Measurements from ENCODE around the gene TBCD. TPM values are rescaled to one million over a fixed set of nuclear protein-coding genes. Genes with fewer than 3 reads are reported as not detected.

Gene TBCD
- total RNA-seq, 2 donors from 2014 or later = 72.5 to 80.5 TPM

DNA sequence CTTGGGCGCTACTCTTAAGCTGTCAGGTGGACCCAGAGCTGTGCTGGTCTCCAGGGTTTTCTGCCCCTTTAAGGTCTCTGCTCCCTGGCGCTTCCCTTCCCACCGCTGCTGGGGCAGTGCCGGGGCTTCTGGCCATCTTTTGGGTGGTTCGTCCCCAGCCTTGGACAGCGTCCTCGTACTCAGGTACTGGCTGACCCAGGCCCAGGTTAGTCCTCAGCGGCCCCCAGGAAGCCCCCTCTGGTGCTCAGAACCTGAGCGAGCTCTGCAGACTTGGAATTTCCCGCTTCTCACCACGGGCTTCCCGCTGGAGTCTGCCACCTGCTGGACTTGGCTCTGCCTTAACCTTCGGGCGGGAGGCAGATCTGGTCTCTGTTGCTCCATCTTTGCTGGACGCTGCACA is 182.0 kb downstream of the TBCD start:
- peak; percentile 77 for DNase-seq (ENCODE audit: low spot score)
- intact Hi-C loops (cut with DNase I) = no loop called here

DNA sequence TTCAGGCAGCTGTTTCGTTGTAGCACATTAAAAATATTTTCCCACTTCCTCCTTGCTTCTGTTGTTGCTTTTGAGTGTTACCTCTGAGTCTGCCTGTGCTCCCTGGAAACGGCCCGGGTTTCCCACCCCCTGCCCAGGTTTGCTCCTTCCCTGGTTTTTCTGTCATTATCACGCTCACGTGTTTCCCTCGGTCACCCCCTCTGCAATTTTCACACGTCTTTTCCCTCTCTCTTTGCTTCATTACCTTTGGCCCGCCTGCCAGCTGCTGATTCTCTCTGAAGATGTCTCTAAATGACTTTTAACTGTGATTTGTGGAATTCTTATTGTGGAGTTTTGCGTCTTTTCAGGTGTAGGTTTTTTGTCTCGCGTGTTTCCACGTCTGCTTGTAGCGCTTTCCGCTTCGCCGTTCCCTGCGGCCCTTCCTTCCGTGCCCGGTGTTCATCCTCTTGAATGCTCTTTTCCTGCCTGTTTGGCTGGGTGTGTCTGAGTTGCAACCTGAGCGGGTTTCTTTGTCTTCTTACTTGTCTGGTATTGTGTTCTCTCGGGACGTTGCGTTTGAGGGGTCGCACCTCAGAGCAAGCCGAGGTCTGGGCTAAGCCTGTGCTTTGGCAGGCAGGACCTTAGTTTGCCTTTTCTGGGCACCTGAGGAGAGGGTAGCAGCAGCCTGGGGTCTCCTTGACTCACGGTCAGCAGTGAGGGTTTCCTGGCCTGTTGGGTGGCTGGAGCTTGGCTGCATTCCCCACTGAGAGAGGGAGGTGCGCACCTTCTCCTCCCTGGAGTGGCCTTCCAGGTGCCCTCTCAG is 184.3 kb downstream of the TBCD start:
- intact Hi-C loops (cut with DNase I) = no loop called here
- DNase-seq (ENCODE audit: low spot score) = peak; percentile 37

DNA sequence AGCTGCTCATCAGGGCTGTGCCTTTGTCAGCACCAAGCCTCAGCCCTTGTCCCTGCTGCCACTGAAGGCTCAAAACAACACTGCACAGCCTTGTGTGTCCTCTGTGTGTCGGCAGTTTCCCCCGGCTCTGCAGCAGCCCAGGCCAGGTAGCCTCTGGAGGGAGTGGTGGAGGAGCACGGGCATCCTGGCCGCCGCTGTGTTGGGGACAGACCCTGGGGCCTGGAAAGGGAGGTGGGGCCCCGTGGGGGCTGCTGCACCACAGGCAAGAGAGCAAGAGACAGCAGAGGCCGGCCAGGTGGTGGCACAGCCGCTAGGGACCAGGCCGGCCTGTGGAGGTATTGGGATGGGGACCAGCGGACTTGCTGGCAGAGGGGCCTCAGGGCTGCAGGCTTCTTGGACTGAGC is 184.9 kb downstream of the TBCD start:
- intact Hi-C loops (cut with DNase I) = no loop called here
- peak; percentile 73 for DNase-seq (ENCODE audit: low spot score)

DNA sequence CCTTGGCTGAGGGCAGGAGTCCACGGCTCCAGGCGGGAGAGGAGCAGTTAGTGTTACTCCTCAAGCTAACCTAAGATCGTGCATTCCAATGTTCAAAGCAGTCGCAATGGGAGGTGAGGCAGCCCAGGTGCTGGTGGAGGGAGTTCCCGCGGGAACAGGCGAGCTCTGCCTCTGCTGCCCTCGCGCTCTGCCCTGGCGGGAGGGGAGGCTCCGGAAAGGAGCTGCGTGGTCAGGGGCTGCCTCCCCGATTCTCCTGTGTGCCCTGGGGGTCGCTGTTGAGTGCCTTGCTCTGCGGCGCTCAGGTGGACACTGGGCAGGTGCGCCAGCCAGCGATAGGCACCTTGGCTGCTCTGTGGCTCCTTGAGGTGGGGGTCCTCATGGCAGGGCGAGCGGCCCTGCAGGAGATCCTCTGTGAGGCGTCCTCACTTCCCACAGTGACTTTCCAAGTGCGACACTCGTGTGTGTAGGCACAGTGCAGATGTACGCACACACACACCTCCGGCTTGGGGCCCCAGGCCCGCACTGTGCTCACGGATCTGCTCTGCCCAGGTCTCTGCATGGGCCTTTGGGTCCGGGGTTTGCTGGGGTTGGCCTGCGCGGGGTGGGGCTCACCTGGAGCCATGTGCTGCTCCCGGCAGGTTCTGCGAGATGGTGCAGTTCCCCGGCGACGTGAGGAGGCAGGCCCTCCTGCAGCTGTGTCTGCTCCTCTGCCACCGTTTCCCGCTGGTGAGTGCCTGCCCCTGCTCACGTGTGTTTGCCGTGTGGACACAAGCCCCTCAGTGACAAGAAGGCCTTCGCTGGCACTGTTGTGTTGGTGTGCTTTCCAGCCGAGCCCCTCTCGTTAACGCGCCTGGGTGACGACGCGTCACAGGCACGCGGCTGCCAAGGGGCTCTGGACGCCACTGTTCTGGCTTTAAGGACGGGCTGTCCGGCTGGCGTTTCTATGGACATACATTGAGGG is 185.8 kb downstream of the TBCD start:
- intact Hi-C loops (cut with DNase I) = no loop called here
- DNase-seq (ENCODE audit: low spot score) = peak; percentile 69

DNA sequence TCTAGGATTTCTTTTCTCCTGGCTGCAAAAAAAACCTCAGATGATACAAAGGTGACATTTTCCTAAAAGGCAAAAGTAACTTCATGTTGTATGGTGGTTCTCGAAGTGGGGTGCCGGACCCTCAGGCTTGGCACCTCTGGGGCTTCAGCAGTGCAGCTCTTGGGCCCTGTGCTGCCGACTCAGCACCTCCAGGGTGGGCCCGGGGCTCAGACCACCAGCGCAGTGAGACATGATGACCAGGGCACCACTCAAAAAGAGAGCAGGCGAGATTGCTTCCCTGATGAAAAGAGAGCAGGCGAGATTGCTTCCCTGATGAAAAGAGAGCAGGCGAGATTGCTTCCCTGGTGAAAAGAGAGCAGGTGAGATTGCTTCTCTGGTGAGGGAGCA is 186.6 kb downstream of the TBCD start:
- DNase-seq (ENCODE audit: low spot score) = peak; percentile 35
- intact Hi-C loops (cut with DNase I) = no loop called here

DNA sequence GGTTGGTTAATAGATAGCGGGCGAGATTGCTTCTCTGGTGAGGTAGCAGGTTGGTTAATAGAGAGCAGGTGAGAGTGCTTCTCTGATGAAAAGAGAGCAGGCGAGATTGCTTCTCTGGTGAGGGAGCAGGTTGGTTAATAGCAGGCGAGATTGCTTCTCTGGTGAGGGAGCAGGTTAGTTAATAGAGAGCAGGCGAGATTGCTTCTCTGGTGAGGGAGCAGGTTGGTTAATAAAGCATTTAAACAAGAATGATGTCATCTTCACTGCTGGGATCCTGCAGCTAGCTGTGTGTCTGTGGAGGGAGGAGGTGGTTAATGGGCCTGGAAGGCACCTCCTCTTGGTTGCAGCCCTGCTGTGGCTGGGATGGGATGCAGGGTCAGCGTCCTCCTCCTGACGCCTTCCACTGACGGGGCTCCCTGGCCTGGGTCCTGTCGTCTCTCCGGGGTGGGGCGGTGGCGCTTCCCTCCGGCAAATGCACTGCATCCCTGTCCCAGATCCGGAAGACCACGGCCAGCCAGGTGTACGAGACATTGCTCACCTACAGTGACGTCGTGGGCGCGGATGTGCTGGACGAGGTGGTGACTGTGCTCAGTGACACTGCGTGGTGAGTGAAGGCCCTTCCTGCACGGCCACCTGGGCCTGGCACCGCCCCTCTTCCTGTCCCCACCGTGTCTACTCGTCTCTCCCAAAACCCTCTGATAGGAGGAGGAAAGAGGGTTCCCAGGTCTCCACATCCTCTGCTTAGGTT is 187.2 kb downstream of the TBCD start:
- intact Hi-C loops (cut with DNase I) = no loop called here
- peak; percentile 74 for DNase-seq (ENCODE audit: low spot score)

DNA sequence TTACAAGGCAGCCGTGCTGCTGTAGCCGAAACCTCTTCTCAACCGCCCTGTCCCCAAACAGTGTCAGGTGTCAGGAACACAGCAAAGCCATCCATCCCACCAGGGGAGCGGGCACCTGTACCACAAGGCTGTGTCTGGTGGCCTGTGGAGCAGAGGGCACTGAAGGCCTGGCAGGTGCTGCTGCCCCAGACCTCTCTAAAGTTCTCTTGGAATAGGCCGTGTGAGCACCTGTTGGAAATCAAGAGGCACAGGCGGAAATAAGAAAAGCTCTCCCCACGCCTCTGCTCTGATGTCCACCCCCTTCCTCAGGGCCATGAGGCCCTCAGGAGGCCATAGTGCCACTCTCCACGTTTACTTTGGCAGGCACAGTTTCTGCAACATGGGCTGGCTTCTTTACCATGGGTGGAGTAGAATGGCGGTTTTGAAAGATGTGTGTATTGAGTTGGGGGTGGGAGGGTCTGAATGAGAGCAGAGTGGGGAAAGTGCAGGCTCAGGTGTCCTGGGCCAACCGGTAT is 187.8 kb downstream of the TBCD start:
- intact Hi-C loops (cut with DNase I) = no loop called here
- peak; percentile 61 for DNase-seq (ENCODE audit: low spot score)

DNA sequence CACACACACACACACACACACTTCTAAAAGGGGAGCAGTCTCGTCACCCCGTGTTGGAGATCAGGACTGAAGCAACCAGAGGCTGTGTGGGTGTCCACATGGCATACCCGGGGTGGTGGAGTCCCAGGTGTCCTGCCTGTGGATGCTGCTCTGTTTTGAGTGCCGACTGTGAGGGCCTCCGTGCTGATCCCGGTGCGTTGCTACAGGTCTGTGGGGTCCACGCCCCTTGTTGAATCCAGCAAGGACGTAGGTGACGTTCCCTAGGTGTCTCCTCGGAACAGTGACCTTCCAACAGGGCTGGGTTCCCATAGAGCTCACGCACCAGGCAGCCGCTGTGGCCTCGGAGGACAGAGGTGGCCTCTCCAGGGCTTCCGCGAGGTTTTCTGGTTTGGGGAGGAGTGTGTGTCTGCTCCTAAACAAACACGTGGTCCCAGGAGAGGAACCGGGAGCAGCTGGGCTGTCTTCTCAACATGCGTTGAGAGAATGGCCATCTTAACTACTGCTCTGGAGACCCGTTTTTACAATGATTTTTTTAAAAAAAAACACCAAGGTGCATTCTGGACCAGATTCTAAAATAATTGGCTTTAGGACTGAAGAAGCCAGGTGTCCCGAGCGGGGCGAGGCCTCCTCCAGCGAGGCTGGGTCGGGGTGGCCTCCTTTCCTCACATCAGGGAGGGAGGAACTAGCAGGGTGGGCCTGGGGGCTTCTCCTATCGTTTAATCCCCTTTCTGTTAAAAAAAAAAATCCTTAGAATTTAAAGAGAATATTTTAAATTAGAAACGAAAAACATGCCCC is 188.6 kb downstream of the TBCD start:
- DNase-seq (ENCODE audit: low spot score) = peak; percentile 60
- intact Hi-C loops (cut with DNase I) = no loop called here

DNA sequence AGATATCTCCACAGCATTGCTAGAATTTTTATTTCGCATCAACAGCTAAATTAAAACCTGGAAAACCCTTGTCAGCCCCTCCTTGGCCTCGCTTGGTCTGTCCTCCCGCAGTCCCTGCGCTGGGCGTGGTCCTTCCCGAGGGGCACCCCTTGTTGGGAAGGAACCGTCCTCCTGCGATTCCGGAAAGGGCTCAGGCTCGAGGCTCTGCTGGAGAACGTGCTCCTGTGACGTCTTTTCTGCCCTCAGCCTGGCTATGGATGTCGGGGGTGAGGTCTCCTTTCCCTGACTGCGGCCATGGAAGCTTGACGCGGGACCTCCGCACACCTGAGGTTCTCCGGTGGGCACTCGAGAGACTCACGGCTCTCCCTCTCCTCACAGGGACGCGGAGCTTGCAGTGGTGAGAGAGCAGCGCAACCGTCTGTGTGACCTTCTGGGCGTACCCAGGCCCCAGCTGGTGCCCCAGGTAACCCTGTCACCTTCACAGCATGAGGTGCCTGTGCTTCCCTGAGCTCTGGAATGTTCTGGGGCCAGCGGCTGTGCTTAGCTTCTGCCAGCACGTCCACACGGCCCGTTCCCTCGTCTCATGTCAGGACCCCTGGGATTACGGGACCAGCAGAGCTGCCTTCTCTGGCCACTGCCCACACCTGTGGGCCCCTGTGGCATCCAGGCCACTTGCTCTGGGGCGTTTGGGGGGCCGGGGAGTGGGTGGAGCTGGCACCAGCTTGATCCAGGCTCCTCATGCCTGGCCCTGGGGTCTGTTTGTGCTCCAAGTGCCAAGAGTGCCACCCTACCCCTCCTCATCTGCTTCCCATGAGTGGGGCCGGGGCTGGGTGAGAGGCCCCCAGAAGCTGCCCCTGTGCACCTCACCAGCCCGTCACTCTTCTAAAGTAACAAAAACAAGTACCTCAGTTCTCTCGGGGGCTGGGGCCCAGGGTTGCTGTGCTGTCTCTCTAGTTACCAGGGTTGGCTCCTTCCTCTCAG is 189.4 kb downstream of the TBCD start:
- intact Hi-C loops (cut with DNase I) = no loop called here

DNA sequence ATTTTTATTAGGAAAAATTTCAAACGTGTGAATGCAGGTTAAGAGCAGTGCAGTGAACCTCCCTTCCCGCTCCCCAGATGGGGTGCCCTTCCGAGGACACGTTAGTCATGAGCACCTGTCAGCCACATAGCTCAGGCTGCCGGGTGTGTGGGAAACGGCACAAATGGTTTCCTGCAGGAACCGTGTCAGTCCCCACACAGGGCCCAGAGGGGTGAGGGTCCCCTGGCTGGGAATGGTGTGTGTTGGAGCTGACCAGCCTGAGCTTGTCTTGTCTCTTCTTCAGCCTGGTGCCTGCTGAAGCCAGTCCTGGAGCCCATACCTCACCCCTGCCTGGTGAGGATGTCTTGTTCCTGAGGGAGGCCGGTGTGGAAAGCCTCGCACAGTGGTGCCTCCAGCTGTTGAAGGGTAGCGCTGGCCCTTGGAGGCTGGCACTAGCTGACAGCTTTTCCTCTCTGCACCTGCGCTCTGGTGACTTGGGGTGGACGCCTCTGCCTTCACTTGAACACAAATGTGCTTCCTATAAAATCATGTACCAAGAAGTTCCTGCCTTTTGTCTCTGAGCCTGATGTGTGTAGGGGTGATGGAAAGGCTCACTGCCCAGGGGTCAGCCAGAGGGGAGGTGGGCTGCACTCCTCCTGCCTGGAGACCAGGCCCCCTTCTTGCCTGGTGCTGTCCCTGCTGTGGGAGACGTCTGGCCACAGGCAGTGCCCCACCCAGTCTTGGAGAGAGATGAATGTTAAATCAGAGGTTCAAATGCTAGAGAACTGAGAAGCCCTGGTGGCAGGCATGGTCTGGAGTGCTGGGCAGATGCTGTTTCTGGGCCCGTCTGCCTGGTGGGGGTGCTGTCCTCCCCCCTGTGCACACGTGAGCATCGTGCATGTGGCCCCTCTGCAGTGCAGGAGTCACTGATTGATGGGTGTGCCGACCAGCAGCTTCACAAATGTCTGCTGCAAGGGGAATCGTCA is 190.6 kb downstream of the TBCD start:
- intact Hi-C loops (cut with DNase I) = no loop called here
- DNase-seq (ENCODE audit: low spot score) = peak; percentile 56

More for the DNA sequence above, 189.4 kb downstream of the TBCD start:
- peak; percentile 59 for DNase-seq (ENCODE audit: low spot score)

DNA sequence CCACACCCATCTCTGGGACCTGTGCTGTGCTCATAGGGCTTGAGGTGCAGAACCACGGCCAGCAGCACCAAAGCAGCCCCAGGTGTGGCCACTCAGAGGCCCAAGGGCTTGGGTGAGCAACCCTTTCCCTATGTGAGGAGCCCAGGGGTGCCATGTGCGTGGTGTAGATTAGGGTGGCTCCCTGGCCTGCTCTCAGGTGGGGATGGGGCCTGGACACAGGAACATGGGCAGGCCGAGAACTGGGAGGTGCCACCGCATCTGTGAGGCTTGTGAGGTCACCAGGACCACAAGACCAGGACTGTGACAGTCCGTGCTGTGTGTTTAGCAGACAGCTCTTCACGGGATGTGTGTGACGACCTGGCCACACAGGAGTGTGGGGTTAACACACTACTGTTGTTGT is 191.5 kb downstream of the TBCD start:
- peak; percentile 47 for DNase-seq (ENCODE audit: low spot score)
- intact Hi-C loops (cut with DNase I) = no loop called here

DNA sequence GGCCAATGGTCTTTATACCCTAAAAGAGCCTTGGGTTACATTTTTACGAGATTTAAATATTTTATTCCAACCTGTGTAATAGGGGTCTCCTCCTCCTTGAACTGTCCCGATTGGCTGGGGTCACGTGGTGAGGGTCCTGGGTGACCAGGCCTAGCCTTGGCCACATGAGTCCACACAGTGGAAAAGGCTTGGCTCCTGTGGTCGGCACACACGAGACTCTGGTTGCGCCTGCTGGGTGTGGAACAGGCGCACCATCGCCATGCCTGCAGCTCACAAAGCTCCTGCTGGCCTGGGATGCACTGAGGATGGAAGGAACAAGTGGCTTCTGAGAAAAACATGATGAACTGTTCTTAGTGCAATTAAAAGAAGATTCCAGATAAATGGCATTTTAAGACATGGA is 191.9 kb downstream of the TBCD start:
- peak; percentile 62 for DNase-seq (ENCODE audit: low spot score)
- intact Hi-C loops (cut with DNase I) = no loop called here

DNA sequence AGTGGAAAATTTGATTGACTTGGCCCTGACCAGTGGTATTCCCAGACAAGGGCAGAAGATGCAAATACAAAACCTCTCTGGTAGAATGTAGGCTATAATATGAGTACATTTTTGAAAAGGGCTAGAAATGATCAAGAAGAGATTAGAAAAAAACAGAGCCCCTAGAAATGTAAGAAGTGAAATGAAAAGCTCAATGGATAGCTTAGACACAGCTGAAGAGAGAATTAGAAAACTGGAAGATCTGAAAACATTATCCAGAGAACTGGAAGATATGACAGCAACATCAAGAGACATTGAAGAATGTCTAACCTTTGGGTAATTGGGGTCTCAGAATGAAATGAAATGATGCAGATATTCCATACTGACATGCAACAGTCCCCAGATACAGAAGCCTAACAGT is 193.1 kb downstream of the TBCD start:
- no peak for DNase-seq (ENCODE audit: low spot score)
- intact Hi-C loops (cut with DNase I) = no loop called here

DNA sequence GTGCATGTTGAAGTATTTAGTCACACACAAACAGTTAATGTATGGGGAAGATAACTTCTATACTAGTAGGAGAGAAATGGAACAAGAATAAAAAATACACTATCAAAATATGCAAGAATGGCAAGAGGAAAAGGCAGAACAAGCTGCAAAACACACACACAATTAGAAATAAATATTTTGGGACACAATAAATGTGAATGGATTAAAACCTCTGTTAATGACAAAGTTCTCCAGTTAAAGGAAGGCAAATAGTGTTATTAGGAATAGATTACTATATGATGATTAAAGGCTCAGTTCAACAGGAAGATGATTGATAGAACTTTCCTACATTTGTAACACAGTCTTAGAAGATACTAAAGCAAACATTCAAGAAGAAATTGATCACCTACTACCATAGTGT is 194.2 kb downstream of the TBCD start:
- no peak for DNase-seq (ENCODE audit: low spot score)
- intact Hi-C loops (cut with DNase I) = no loop called here

DNA sequence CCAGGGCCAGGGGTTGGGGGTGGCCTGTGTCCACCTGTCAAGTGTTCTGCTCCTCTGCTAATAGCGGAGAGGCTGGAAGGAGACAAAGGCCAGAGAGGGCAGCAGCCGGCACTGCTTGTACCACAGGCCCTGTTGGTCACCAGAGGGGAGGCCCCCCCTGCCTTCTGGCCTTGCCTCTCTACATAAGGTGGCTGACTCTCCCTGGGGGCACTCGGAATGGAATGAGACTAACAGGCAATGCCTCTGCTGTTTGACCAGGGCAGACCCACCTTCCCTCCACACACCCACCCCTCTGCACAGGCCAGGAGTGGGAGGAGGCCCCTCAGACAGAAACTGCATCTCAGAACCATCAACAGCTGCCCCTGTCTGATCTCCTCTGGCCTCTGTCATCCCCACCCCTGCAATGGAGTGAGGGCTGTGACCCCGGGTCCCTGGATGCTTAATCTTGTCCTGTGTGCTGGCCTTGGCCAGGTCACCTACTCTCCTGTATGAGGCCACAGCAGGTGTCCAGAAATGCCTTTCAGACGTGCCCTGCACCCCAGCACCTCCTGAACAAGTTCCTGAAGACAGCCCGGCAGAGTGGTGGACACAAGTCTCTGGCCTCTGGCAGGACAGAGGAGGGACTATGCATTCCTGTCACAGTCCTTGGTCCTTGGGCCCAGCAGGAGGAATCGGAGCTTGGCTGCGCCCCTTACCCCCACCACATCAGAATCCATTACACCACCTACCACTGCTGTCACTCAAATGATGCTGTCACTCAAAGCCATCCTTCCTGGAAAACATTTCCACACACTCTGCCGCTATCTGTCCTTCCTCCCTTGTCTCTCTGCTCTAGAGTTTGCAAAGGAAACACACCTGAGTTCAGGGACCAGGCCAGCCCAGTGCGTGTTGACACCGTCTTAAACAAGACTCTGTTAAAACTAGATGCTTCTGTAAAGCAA is 195.5 kb downstream of the TBCD start:
- intact Hi-C loops (cut with DNase I) = no loop called here
- DNase-seq (ENCODE audit: low spot score) = peak; percentile 51

Measured in posterior vena cava (tissue), 2 donors.